B cell (primary cell): Measurements from ENCODE around the gene PSME3IP1.

Experiments
- CTCF ChIP-seq: fragments of 200-600 bp; IDR thresholded peaks from one replicate; pipeline ENCODE4 v1.8.0; 2022; ENCODE audit warnings: antibody characterized with exemption, mild to moderate bottlenecking
- EZH2 ChIP-seq: IDR thresholded peaks from 2 replicates; pipeline ENCODE4 v1.6.1; 2012; ENCODE audit warnings: borderline replicate concordance, low read depth, mild to moderate bottlenecking, moderate library complexity, low read length; ENCODE audit not compliant: insufficient read depth, poor library complexity, severe bottlenecking

- TF ChIP-seq CTCF (no peak), EZH2 (no peak)
Observed at GRCh38 chr16:57147381-57148221, 38.2 kb downstream of the PSME3IP1 start.
